Measurements from ENCODE around the gene B3GALT5. TPM values are rescaled to one million over a fixed set of nuclear protein-coding genes. Genes with fewer than 3 reads are reported as not detected.

Gene B3GALT5
- total RNA-seq, 1 experiment from 2014 or later = 0.18 TPM

GRCh38 chr21:39649526-39649925, 36.8 kb downstream of the B3GALT5 start:
- Mint-ChIP-seq H3K36me3 (ENCODE audit: insufficient read depth, unreplicated experiment) (no peaks in the 10 kb centered on the region), H3K27me3 (ENCODE audit: insufficient read depth, unreplicated experiment) (no peaks in the 10 kb centered on the region), H3K9me3 (ENCODE audit: unreplicated experiment) (peaks cover 6% of the 10 kb centered on the region), H3K27ac (ENCODE audit: unreplicated experiment) (no peak overlapping the region), H3K4me1 (ENCODE audit: low read depth, unreplicated experiment) (peaks cover 2% of the 10 kb centered on the region), H3K4me3 (ENCODE audit: unreplicated experiment) (no peak overlapping the region)
- intact Hi-C loops (cut with micrococcal nuclease; ENCODE audit: unreplicated experiment) = no loop called here
- POLR2A ChIA-PET = no interaction called here
- no peak for DNase-seq
- BruUV-seq (replicated peaks) = no TSS peak
- Histone ChIP-seq H3K9me3 (no peaks in the 10 kb centered on the region), H3K27me3 (replicated peaks; ENCODE audit: control insufficient read depth, insufficient read depth, low read length) (no peaks in the 10 kb centered on the region), H3K36me3 (ENCODE audit: control insufficient read depth, insufficient read depth, low read length) (no peaks in the 10 kb centered on the region), H3K4me3 (ENCODE audit: low read depth, low read length) (no peak overlapping the region), H3K4me1 (0 out of 2 replicates have a peak, but pooled peaks cover 3% of the 10 kb centered on the region)
- CTCF ChIA-PET = no interaction called here
- TF ChIP-seq, protein P1, sequence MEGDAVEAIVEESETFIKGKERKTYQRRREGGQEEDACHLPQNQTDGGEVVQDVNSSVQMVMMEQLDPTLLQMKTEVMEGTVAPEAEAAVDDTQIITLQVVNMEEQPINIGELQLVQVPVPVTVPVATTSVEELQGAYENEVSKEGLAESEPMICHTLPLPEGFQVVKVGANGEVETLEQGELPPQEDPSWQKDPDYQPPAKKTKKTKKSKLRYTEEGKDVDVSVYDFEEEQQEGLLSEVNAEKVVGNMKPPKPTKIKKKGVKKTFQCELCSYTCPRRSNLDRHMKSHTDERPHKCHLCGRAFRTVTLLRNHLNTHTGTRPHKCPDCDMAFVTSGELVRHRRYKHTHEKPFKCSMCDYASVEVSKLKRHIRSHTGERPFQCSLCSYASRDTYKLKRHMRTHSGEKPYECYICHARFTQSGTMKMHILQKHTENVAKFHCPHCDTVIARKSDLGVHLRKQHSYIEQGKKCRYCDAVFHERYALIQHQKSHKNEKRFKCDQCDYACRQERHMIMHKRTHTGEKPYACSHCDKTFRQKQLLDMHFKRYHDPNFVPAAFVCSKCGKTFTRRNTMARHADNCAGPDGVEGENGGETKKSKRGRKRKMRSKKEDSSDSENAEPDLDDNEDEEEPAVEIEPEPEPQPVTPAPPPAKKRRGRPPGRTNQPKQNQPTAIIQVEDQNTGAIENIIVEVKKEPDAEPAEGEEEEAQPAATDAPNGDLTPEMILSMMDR (IDR thresholded peaks at IDR 0.05; ENCODE audit: insufficient read depth in 1 of 2, low read depth in 1 of 2, low read length in 1 of 2, severe bottlenecking in 1 of 2, unreplicated experiment in 1 of 2) = no peak

DNA sequence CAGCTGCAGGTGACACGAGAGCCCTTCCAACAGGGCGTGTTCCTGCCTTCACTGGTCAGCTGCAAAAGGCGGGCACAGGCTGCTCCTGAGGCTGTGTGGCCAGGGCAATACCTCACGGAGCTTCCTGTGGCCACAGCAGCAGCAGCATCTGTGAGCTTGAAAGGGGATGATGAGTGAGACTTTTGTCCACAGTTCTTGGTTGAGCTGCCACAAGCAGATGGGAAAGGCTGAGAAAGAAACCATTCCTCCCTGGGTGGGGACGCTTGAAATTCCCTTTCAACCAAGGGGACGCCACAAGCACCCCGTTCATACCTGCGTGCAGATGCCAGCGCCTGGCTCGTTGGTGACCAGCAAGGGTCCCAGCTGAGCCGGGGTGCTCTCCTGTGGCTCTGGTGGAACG, 37.6 kb downstream of the B3GALT5 start:
- TF ChIP-seq, protein P1 (IDR thresholded peaks at IDR 0.05; ENCODE audit: insufficient read depth in 1 of 2, low read depth in 1 of 2, low read length in 1 of 2, severe bottlenecking in 1 of 2, unreplicated experiment in 1 of 2) = no peak
- Mint-ChIP-seq H3K36me3 (ENCODE audit: insufficient read depth, unreplicated experiment) (no peaks in the 10 kb centered on the region), H3K4me1 (ENCODE audit: low read depth, unreplicated experiment) (no peaks in the 10 kb centered on the region), H3K27ac (ENCODE audit: unreplicated experiment) (no peak overlapping the region), H3K27me3 (ENCODE audit: insufficient read depth, unreplicated experiment) (no peaks in the 10 kb centered on the region), H3K9me3 (ENCODE audit: unreplicated experiment) (peaks cover 6% of the 10 kb centered on the region), H3K4me3 (ENCODE audit: unreplicated experiment) (no peak overlapping the region)
- Histone ChIP-seq H3K27me3 (replicated peaks; ENCODE audit: control insufficient read depth, insufficient read depth, low read length) (no peaks in the 10 kb centered on the region), H3K4me1 (no peaks in the 10 kb centered on the region), H3K9me3 (no peaks in the 10 kb centered on the region), H3K36me3 (ENCODE audit: control insufficient read depth, insufficient read depth, low read length) (no peaks in the 10 kb centered on the region), H3K4me3 (ENCODE audit: low read depth, low read length) (no peak overlapping the region)
- CTCF ChIA-PET = interaction anchor here (0.7 kb wide), 1 partner anchor 415 kb away, joined by 3 read pairs; no protein-coding TSS in a partner anchor
- intact Hi-C loops (cut with micrococcal nuclease; ENCODE audit: unreplicated experiment) = no loop called here
- DNase-seq = no peak
- POLR2A ChIA-PET = no interaction called here
- no TSS peak for BruUV-seq (replicated peaks)

DNA sequence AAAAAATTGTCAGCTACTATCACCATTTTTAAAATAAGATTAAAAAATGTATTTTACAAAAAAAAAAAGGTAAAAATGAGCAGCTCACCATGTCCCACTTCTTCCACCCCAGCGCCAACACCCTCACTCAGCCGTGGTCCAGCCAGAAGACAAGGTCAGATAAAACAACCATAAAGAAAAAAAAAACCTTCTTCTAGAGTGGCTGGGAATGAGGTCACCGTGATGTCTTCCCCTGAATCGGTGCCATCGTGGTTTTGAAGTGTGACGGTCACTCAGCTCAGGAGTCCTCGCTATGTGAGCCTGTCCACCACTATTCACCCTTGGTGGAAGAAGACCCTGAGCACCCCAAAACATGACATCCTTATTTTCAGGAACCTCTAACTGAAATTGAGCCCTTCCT, 38.1 kb downstream of the B3GALT5 start:
- no peak overlapping the region for H3K4me3 ChIP-seq (ENCODE audit: low read depth, low read length)
- Mint-ChIP-seq H3K36me3 (ENCODE audit: insufficient read depth, unreplicated experiment) (no peaks in the 10 kb centered on the region), H3K4me1 (ENCODE audit: low read depth, unreplicated experiment) (no peaks in the 10 kb centered on the region), H3K27ac (ENCODE audit: unreplicated experiment) (no peak overlapping the region), H3K9me3 (ENCODE audit: unreplicated experiment) (peaks cover 6% of the 10 kb centered on the region), H3K4me3 (ENCODE audit: unreplicated experiment) (no peak overlapping the region), H3K27me3 (ENCODE audit: insufficient read depth, unreplicated experiment) (no peaks in the 10 kb centered on the region)
- TF ChIP-seq, protein P1 (IDR thresholded peaks at IDR 0.05; ENCODE audit: insufficient read depth in 1 of 2, low read depth in 1 of 2, low read length in 1 of 2, severe bottlenecking in 1 of 2, unreplicated experiment in 1 of 2) = no peak
- POLR2A ChIA-PET = no interaction called here
- H3K36me3 ChIP-seq (ENCODE audit: control insufficient read depth, insufficient read depth, low read length) = no peaks in the 10 kb centered on the region
- H3K4me1 ChIP-seq = no peaks in the 10 kb centered on the region
- no peaks in the 10 kb centered on the region for H3K27me3 ChIP-seq (replicated peaks; ENCODE audit: control insufficient read depth, insufficient read depth, low read length)
- no TSS peak for BruUV-seq (replicated peaks)
- intact Hi-C loops (cut with micrococcal nuclease; ENCODE audit: unreplicated experiment) = no loop called here
- CTCF ChIA-PET = interaction anchor here (0.7 kb wide), 1 partner anchor 415 kb away, joined by 3 read pairs; no protein-coding TSS in a partner anchor
- no peak for DNase-seq
- no peaks in the 10 kb centered on the region for H3K9me3 ChIP-seq
